Stimulated activated CD4-positive, alpha-beta T cell treated with anti-CD3 and anti-CD28 coated beads, Interleukin-15, amount 100 ng/mL, for 24 hours (primary cell): ENCODE data around the gene KLK6.
A peak's percentile ranks its signal among the peaks of the same experiment; 100 is the strongest.
"Not testable (repeated sequence)": the region's sequence is repeated elsewhere in the genome, so short reads cannot be mapped to it uniquely, and the experiment has no call there.

Source experiments
- DNase-seq: peaks from one replicate; pipeline ENCODE4 v3.0.0-alpha.2; 2020

KLK6 gene

DNA sequence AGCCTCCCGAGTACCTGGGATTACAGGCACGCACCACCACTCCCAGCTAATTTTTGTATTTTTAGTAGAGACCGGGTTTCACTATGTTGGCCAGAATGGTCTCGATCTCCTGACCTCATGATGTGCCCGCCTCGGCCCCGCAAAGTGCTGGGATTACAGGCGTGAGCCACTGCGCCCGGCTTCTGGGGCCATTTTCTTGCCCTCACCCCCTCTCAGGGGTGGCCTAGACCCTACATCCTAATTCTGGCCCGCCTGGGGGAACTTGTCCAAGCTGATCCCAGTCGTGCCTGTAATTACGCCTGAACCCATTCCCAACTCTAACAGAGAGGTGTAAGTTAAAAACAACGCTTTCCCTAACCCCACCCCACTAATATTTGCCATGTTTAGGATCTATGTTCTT is 15.0 kb upstream of the KLK6 start:
- not testable (repeated sequence) for DNase-seq

DNA sequence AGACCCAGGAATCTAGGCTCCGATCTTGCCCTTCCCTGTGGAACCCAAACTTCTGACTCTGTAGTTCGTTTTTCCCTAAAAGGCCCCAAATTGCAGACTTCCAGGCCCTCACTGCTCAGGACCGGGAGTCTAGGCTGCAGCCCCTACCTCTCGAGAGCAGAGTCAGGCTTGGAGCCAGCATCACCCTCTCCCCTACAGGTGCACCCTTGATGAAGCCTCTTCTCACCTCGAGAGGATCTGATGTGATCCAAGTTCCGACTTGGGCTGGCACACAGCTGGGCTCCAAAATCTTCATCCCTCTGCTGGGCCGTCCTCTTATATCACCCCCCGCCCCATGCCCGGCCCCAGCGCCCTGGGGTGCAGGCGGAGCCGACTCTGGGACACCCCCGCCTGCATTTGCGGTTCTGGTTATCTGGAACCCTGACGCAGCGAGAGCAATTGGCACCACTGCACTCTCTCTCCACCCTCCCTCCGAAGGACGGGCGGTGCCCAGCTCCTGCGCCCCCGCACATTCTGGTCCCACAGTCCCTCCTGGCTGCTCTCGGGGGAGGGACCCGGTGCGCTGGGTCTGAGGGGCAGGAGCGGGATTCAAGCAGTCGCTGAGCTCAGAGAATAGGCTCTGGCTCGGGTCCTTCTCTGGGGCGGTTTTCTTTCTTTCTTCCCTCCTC is 14.4 kb upstream of the KLK6 start, which contains the start of gene KLK7:
KLK7 (minus strand) TSS at position 293 of the 668 bp plus-strand sequence. CDS start 1,518 bp downstream, outside the sequence.
- peak; percentile 5 for DNase-seq

GRCh38 chr19:50982186-50982585 is 12.8 kb upstream of the KLK6 start:
- DNase-seq, result no peak

DNA sequence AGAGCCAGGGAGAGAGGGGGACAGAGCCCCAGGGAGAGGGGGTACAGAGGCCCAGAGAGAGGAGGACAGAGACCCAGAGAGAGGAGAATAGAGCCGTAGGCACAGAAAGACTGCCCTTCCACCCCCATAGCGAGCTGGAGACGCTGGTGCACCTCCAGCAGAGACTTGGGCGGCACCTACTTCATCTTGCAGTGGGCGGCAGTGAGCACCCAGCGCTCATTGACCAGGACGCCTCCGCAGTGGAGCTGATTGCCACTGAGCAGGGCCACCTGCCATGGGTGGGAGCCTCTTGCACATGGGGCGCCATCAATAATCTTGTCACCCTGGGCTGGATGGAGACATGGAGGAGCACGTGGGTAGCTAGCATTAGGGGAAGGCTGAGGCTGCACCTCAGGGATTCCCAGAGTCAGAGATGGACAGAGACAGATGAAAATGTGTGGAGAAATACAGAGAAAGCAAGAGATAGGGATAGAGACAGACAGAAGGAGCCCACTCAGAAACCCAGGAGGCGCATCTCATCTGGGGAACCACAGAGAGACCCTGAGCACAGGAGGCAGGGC is 12.3 kb upstream of the KLK6 start:
- no peak for DNase-seq

DNA sequence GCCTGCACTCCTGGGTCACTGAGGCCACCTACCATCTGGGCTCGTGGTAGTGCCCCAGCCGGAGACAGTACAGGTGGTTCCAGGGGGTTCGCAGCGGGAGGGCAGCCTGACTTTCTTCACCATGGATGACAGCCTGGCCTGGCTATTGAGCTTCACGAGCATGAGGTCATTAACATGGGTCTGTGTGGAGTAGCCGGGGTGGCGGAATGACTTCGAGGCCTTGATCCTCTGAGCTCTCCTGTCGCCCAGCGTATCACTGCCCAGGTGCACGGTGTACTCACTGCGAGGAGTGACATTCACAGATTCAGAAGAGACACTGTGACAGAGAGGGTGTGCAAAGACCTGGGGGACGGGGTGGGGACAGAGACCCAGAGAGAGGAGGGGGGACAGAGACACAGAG is 10.8 kb upstream of the KLK6 start:
- DNase-seq, result no peak

- DNase-seq, result no peak
These were observed 10.4 kb upstream of the KLK6 start for GRCh38 chr19:50979758-50980157.

GRCh38 chr19:50978772-50979390 is 9.5 kb upstream of the KLK6 start:
- no peak for DNase-seq

DNA sequence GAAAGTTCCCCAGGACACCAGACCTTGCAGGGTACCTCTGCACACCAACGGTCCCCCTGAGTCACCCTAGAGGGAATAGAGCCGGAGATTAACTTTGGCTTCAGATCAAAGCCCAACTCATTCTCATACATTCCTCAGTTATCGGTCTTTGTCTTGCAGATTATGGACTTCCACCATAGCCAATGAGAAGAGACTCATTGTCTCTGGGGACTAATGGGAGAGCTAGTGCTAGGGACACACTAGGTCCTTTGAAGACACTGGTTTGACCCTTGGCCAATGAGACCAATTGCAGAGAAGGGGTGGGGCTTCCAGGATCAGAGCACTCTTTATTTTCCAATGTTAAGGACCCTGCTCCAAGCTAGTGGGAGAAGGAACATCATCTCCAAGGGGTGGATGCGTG is 8.2 kb upstream of the KLK6 start:
- no peak for DNase-seq

DNA sequence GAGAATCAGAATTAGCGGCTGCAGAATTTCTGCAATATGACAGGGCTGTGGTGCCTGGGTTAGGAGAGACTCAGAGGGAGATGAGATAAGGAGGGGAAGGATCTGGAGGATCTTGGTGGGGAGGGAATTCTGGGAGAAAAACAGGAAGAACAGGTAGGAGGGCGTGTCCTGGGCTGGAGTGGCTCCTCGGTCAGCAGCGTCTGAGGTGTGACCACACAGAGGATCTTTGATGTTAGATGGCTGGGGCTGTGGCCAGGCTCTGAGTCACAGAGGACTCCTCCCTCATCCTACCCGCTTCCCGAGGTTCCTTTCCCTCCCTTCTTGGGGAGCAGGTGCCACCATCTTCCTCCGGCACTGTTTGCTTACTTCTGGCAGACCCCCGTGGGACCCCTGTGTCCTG is 6.4 kb upstream of the KLK6 start:
- DNase-seq, result no peak

DNA sequence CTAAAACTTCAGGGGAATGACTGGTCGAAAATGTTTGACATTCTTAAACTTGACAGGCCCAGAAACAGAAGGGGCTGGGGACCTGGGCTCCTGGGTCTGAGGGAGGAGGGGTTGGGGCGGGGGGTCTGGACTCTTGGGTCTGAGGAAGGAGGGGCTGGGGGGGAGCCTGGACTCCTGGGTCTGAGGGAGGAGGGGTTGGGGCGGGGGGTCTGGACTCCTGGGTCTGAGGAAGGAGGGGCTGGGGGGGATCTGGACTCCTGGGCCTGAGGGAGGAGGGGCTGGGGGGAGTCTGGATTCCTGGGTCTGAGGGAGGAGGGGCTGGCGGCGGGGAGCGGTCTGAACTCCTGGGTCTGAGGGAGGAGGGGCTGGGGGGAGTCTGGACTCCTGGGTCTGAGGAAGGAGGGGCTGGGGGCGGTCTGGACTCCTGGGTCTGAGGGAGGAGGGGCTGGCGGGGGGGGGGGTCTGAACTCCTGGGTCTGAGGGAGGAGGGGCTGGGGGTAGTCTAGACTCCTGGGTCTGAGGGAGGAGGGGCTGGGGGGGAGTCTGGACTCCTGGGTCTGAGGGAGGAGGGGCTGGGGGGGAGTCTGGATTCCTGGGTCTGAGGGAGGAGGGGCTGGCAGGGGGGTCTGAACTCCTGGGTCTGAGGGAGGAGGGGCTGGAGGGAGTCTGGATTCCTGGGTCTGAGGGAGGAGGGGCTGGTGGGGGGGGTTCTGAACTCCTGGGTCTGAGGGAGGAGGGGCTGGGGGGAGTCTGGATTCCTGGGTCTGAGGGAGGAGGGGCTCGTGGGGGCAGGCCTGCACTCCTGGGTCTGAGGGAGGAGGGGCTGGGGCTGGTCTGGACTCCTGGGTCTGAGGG is 5.5 kb upstream of the KLK6 start:
- DNase-seq, result no peak

DNA sequence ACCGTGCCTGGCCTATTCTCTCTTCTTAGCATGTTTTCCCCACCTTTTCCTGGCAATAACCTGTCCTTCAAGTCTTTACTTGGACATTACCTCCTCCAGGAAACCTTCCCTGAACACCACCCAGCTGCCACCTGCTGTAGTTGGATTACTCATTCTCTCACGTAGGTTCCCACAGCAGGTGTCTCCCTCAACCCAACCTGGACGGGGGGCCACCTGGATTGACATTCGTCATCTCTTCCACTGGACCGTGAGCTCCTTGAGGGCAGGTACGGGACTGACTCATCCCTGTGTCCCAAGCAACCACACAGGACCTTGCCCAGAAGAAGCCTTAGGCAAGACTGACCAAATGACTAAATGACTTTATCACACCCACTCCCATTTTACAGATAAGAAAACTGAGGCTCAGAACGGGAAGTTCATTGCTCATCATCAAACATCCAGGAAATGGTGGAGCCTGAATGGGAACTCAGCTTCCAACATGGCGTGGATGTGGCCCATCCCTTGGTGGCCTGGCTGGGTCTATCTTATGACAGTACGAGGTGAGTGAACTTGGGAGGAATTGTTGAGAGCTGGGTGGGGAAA is 3.5 kb upstream of the KLK6 start:
- DNase-seq, result no peak

GRCh38 chr19:50969810-50970209 is 419 bp upstream of the KLK6 start:
- DNase-seq, result not testable (repeated sequence)

DNA sequence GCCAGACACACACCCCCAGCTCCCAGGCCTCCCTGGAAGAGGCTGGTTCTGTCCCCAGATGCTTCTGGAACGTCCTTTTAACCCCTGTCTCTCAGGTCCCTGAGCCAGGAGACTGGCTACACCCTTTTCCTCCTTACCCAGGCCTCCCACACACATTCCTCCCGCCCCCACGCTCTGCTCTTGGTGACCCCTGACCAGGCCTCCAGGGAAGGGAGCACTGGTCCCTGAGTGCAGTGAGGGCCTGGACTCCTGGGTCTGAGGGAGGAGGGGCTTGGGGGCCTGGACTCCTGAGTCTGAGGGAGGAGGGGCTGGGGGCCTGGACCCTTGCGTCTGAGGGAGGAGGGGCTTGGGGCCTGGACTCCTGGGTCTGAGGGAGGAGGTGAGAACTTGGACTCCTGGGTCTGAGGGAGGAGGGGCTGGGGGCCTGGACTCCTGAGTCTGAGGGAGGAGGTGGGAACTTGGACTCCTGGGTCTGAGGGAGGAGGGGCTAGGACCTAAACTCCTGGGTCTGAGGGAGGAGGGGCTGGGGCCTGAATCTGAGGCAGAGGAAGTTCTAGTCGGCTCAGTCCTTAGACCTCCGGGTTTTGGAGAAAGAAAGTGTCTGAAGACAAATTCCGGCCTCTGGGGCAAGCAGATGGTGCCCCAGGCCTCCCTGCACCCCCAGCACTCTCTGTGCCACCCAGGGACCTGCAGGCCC is 527 bp downstream of the KLK6 start:
- no peak for DNase-seq

- no peak for DNase-seq
These were observed 1.3 kb downstream of the KLK6 start for GRCh38 chr19:50967929-50968715.

DNA sequence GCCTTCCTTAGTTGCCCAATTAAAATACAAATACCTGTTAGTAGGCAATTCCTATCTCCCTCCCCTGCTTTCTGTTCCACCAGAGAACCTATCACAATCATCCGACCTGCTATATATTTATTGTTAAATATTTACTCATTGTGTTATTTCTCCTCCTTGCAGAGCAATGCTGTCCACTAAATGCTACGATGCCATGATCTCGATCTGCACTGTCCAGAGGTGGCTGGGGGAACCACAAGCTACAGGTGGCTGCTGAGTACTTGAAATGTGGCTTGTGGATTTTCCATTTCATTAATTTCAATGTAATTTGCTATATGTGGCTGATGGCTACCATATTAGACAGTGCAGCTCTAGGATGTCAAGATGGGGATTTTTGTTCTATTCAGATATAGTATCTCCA is 5.1 kb downstream of the KLK6 start:
- no peak for DNase-seq

- no peak for DNase-seq
These were observed 6.0 kb downstream of the KLK6 start for GRCh38 chr19:50963381-50963780.

- no peak for DNase-seq
These were observed 7.1 kb downstream of the KLK6 start for GRCh38 chr19:50962245-50962644.

DNA sequence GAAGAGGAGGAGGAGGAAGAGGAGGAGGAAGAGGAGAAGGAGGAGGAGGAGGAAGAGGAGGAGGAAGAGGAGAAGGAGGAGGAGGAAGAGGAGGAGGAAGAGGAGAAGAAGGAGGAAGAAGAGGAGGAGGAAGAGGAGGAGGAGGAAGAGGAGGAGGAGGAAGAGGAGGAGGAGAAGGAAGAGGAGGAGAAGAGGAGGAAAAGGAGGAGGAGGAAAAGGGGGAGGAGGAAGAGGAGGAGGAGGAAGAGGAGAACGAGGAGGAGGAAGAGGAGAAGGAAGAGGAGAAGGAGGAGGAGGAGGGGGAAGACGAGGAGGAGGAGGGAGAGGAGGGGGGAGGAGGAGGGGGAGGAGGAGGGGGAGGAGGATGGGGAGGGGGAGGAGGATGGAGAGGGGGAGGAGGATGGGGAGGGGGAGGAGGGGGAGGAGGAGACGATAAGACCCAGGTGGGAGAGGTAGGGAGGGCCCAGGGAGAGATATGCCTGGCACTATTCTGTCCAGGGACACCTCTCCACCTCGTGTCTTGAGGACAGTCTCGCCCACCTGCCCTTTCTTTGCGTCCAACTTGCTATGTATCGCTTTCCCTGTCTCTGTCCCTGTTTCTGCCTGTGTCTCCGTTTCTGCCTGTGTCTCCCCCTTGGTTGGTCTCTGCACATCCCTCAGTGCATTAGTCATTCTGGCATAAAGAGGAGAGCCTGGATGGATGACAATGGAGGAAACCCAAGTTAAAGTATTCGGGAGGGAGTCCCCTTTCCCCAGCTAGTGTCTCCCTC is 9.5 kb downstream of the KLK6 start:
- no peak for DNase-seq

GRCh38 chr19:50957587-50957986 is 11.8 kb downstream of the KLK6 start:
- DNase-seq, result no peak

GRCh38 chr19:50952910-50953309 is 16.5 kb downstream of the KLK6 start, which contains the start of gene KLK5:
Gene KLK5, minus strand, starts transcription at chr19:50953038. Its CDS starts 381 bp downstream, at chr19:50952657.
- DNase-seq, result no peak

DNA sequence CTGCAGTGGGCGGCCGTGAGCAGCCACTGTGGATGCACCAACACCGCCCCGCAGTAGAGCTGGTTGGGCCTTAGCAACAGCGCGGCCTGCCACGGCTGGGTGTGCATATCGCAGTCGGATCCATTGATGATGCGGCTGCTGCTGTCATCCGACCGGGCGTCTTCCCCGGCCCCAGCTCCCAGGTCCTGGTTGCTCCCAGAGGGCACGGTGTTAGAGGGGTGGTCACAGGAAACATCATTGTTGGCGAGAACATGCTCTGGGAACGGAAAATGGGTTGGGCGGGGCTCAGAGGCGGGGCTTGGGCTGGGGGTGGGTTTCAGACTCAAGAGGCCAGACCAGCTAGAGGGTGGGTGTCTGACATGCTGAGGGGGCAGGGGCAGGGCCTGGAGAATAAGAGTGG is 19.5 kb downstream of the KLK6 start:
- DNase-seq, result no peak
